NB4 (cell line): ENCODE data around the gene RPTN.

ENCODE experiments used
- DNase-seq: peaks from one replicate; pipeline ENCODE4 v3.0.0; 2010; ENCODE audit warnings: low read depth
- H3K4me3 ChIP-seq: one replicate; pipeline ENCODE4 v1.5.1; 2011; ENCODE audit warnings: mild to moderate bottlenecking, low read depth, low read length, moderate library complexity
- MYC ChIP-seq: IDR thresholded peaks from 2 replicates; pipeline ENCODE4 v1.6.1; 2011; ENCODE audit warnings: low read depth, low read length
- POLR2A ChIP-seq: IDR thresholded peaks from 2 replicates; pipeline ENCODE4 v1.6.1; 2011; ENCODE audit warnings: mild to moderate bottlenecking; ENCODE audit not compliant: insufficient read length; ENCODE audit errors: extremely low read depth
- TF ChIP-seq, protein P1 (sequence below): IDR thresholded peaks from one replicate; pipeline ENCODE4 v1.5.1; 2012; ENCODE audit warnings: low read depth, low read length
- TF ChIP-seq, protein P2 (sequence below): IDR thresholded peaks from 2 replicates; pipeline ENCODE4 v1.6.1; 2011; ENCODE audit warnings: low read depth, low read length

RPTN gene

GRCh38 chr1:152168535-152168868 is 9.5 kb upstream of the RPTN start:
- no peak for DNase-seq
- TF ChIP-seq, protein P1, sequence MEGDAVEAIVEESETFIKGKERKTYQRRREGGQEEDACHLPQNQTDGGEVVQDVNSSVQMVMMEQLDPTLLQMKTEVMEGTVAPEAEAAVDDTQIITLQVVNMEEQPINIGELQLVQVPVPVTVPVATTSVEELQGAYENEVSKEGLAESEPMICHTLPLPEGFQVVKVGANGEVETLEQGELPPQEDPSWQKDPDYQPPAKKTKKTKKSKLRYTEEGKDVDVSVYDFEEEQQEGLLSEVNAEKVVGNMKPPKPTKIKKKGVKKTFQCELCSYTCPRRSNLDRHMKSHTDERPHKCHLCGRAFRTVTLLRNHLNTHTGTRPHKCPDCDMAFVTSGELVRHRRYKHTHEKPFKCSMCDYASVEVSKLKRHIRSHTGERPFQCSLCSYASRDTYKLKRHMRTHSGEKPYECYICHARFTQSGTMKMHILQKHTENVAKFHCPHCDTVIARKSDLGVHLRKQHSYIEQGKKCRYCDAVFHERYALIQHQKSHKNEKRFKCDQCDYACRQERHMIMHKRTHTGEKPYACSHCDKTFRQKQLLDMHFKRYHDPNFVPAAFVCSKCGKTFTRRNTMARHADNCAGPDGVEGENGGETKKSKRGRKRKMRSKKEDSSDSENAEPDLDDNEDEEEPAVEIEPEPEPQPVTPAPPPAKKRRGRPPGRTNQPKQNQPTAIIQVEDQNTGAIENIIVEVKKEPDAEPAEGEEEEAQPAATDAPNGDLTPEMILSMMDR = no peak
- TF ChIP-seq, protein P2, sequence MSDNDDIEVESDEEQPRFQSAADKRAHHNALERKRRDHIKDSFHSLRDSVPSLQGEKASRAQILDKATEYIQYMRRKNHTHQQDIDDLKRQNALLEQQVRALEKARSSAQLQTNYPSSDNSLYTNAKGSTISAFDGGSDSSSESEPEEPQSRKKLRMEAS = no peak
- TF ChIP-seq POLR2A (no peak), MYC (no peak)
- H3K4me3 ChIP-seq = no peak overlapping the region

DNA sequence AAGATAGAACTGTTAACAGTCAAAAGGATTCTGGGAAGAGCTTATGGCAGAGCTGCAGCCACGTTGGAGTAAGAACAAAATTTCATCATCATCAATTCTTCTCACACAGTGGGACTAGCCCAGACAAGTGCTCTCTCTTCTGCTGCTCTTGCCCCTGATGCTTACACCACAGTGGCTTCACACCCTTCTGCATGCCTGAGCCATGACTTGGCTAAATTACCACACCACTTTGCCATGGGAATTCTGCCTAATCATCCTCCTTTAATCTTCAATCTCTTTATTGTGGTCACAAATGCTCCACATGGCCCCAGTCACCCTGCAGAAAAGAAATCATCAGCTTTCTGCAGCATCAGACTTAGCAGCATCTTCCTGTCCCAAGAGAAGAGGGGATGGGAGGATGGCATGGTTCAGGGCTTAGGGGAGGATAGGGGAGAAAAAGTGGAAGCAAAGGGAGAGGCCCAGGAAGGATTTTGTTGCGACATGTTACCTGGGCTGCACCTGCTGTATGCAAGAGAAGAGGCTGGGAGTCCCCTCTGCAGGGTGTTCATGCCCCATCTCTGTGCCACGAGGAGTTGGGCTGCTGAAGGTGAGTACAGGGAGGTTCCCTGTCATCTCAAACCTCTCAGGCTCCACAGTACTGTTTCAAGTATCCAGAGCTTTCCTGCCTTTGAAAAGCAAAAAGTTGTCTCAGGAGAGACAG is 9.0 kb upstream of the RPTN start:
- H3K4me3 ChIP-seq = no peak overlapping the region
- DNase-seq = peak; percentile 65
- no peak for TF ChIP-seq POLR2A
- no peak for TF ChIP-seq MYC
- TF ChIP-seq, protein P2 = no peak
- TF ChIP-seq, protein P1 = no peak

DNA sequence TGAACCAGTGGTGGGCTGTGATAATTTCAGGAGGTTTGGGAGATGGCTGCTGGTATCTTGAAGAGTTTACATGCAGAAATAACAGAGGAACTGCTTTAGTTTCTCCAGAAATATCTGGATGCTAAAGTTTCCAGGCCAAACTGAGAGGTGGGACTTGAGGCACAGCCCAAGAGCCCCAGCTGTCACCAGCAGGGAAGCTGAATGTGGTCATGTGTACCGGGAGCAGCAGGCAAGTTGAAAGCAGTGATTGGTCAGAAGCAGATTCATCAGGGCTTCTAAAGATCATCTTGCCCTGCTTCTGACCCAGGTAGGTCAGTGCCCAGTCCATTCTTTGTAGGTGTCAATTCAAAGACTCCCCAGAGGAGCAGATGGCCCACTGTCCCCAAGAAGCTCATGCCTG is 7.9 kb upstream of the RPTN start:
- TF ChIP-seq MYC = no peak
- TF ChIP-seq, protein P2 = no peak
- TF ChIP-seq POLR2A = no peak
- TF ChIP-seq, protein P1 = no peak
- no peak for DNase-seq
- H3K4me3 ChIP-seq = no peak overlapping the region

DNA sequence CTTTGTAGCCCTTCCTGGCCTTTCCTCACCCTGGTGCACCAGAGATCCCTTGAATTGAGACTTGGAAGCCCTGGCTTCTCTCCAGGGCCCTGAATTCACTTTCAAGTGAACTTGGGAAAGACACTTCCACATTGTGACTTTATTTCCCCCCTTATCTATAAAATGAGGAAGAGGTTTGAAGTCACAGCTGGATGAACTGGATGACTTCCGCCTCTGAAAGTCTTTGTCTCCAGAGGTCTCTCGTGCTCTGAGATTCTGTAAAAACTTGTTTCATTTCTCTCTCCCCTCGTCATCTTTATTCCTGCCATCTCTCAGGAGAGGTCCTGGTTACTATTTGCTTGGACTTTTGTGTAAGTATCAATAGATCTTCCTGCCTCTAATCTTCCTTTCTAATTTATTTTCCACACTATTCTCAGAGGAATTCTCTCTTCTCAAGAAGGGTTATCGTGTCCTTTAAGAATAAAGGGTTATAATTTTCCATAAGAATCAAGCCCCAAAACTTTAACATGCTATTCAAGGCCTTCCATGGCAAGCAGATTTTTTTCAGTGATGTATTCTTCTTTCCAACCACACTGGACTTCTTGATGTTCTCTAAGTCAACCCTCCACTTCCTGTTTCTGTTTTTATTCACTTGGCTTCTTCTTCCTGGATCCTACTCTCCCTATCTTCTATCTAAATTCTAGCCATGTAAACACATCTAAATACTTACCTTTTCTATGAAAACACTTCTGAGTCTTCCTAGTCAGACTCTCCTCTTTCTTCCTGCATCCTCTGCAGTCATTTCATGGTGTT is 6.5 kb upstream of the RPTN start:
- DNase-seq = peak; percentile 13
- H3K4me3 ChIP-seq = no peak overlapping the region

DNA sequence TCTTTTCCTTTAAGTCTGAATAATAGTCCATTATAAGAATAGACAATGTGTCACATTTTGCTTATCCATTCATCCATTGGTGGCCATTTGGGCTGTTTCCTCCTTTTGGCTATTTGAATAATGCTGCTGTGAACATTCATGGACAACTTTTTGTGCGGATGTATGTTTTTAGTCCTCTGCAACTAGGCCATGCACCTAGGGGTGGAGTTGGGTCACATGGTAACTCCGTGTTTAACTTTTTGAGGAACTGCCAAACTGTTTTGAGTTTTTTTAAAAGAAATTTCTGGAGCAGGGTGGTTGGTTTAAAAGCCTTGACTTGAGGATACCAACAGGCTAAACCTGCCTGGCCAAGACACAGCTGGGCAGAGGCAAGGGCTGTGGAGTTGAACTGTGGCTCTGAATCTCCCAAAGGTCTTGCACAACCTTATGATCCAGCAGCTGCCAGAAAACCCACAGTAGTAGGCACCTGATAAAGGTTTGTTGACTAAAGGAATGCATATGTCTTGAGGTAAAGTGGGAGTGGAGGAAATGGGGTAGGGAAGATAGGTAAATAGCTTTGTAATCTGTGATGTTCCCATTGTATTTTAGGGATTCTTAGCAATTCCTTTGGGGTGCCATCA is 5.6 kb upstream of the RPTN start:
- no peak for DNase-seq
- no peak overlapping the region for H3K4me3 ChIP-seq
- TF ChIP-seq, protein P1 = no peak
- TF ChIP-seq POLR2A = no peak
- TF ChIP-seq, protein P2 = no peak
- no peak for TF ChIP-seq MYC

More for the DNA sequence above, 6.5 kb upstream of the RPTN start:
- no peak for TF ChIP-seq POLR2A
- TF ChIP-seq, protein P2 = no peak
- TF ChIP-seq, protein P1 = no peak
- no peak for TF ChIP-seq MYC
